PFSK-1 (cell line): ENCODE measurements around the gene SETBP1.

Experiments
- TAF1 ChIP-seq: IDR thresholded peaks from 2 replicates; pipeline ENCODE4 v1.6.1; 2012; ENCODE audit warnings: low read length, control low read depth, borderline replicate concordance; ENCODE audit not compliant: insufficient read depth
- TF ChIP-seq, protein P1 (sequence below), 2 experiments: IDR thresholded peaks; 2 replicates each; pipeline versions ENCODE4 v1.6.1 to v1.8.0; 2011 to 2012; ENCODE audit warnings: low read depth in 2 of 2, low read length in 2 of 2, control low read depth in 1 of 2, inconsistent platforms in 1 of 2, mild to moderate bottlenecking in 1 of 2, moderate library complexity in 1 of 2; ENCODE audit not compliant: insufficient read depth in 1 of 2

DNA sequence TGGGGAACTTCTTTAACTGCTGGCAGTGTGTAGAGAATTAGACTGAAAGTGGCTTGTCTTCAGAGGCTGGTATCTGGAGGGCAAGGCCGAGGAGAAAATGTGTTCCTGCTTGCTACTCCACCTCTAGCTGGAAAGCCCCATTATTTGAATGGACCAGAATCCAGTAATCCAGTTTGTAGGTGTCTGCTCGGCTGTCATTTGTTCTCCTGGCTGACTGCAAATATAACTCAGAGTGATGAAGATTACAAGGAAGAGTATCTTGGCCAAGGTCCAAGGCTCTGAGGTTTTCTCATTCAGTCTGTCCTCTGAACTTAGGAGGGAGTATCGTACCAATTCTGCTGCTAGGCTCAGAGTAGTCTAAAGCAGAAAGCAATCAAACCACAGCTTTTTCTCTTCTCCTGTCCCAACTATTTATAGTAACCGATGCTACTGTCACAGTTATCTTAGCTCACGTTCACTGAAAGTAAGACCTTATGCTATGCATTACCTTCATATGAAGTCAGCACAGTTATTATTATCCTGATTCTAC, 228.6 kb downstream of the SETBP1 start:
- TF ChIP-seq TAF1: no peak
- TF ChIP-seq, protein P1, sequence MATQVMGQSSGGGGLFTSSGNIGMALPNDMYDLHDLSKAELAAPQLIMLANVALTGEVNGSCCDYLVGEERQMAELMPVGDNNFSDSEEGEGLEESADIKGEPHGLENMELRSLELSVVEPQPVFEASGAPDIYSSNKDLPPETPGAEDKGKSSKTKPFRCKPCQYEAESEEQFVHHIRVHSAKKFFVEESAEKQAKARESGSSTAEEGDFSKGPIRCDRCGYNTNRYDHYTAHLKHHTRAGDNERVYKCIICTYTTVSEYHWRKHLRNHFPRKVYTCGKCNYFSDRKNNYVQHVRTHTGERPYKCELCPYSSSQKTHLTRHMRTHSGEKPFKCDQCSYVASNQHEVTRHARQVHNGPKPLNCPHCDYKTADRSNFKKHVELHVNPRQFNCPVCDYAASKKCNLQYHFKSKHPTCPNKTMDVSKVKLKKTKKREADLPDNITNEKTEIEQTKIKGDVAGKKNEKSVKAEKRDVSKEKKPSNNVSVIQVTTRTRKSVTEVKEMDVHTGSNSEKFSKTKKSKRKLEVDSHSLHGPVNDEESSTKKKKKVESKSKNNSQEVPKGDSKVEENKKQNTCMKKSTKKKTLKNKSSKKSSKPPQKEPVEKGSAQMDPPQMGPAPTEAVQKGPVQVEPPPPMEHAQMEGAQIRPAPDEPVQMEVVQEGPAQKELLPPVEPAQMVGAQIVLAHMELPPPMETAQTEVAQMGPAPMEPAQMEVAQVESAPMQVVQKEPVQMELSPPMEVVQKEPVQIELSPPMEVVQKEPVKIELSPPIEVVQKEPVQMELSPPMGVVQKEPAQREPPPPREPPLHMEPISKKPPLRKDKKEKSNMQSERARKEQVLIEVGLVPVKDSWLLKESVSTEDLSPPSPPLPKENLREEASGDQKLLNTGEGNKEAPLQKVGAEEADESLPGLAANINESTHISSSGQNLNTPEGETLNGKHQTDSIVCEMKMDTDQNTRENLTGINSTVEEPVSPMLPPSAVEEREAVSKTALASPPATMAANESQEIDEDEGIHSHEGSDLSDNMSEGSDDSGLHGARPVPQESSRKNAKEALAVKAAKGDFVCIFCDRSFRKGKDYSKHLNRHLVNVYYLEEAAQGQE (IDR thresholded peaks at IDR 0.05; ENCODE audit: insufficient read depth in 1 of 2, low read depth in 2 of 2, low read length in 2 of 2): no peak
